ENCODE data around the gene SCAF8.
A peak's percentile ranks its signal among the peaks of the same experiment; 100 is the strongest.
"Not testable (repeated sequence)": the region's sequence is repeated elsewhere in the genome, so short reads cannot be mapped to it uniquely, and the experiment has no call there.

SCAF8 gene

GRCh38 chr6:154733183-154733625 lies at the start of gene SCAF8:
TSS of gene SCAF8 (plus strand) at chr6:154733416. CDS start at chr6:154733901, 485 bp downstream.
- DNase-seq (ENCODE audit: low read depth, low spot score), result no peak

GRCh38 chr6:154683756-154684523 lies 49.3 kb upstream of the SCAF8 start:
- no peak for DNase-seq (ENCODE audit: low read depth, low spot score)

GRCh38 chr6:154686162-154686561 lies 47.1 kb upstream of the SCAF8 start:
- no peak for DNase-seq (ENCODE audit: low read depth, low spot score)

- no peak for DNase-seq (ENCODE audit: low read depth, low spot score)
Observed at GRCh38 chr6:154689493-154690255, 43.5 kb upstream of the SCAF8 start.

GRCh38 chr6:154690857-154691256 lies 42.4 kb upstream of the SCAF8 start:
- no peak for DNase-seq (ENCODE audit: low read depth, low spot score)

- DNase-seq (ENCODE audit: low read depth, low spot score), result no peak
Observed at GRCh38 chr6:154696661-154697060, 36.6 kb upstream of the SCAF8 start.

- DNase-seq (ENCODE audit: low read depth, low spot score), result no peak
Observed at GRCh38 chr6:154703124-154703523, 30.1 kb upstream of the SCAF8 start.

GRCh38 chr6:154705471-154706113 lies 27.6 kb upstream of the SCAF8 start:
- DNase-seq (ENCODE audit: low read depth, low spot score), result no peak

GRCh38 chr6:154706389-154706788 lies 26.8 kb upstream of the SCAF8 start:
- DNase-seq (ENCODE audit: low read depth, low spot score), result no peak

- no peak for DNase-seq (ENCODE audit: low read depth, low spot score)
Observed at GRCh38 chr6:154709621-154710020, 23.6 kb upstream of the SCAF8 start.

GRCh38 chr6:154710689-154711088 lies 22.5 kb upstream of the SCAF8 start:
- DNase-seq (ENCODE audit: low read depth, low spot score), result no peak

- DNase-seq (ENCODE audit: low read depth, low spot score), result no peak
Observed at GRCh38 chr6:154715446-154715845, 17.8 kb upstream of the SCAF8 start.

- not testable (repeated sequence) for DNase-seq (ENCODE audit: low read depth, low spot score)
Observed at GRCh38 chr6:154716350-154716749, 16.9 kb upstream of the SCAF8 start.

GRCh38 chr6:154719433-154719832 lies 13.8 kb upstream of the SCAF8 start:
- no peak for DNase-seq (ENCODE audit: low read depth, low spot score)

GRCh38 chr6:154719854-154720253 lies 13.4 kb upstream of the SCAF8 start:
- no peak for DNase-seq (ENCODE audit: low read depth, low spot score)

GRCh38 chr6:154721460-154721859 lies 11.8 kb upstream of the SCAF8 start:
- no peak for DNase-seq (ENCODE audit: low read depth, low spot score)

- DNase-seq (ENCODE audit: low read depth, low spot score), result no peak
Observed at GRCh38 chr6:154726887-154727286, 6.3 kb upstream of the SCAF8 start.

- no peak for DNase-seq (ENCODE audit: low read depth, low spot score)
Observed at GRCh38 chr6:154731296-154732218, 1.7 kb upstream of the SCAF8 start.

- DNase-seq (ENCODE audit: low read depth, low spot score), result no peak
Observed at GRCh38 chr6:154732538-154733182, 556 bp upstream of the SCAF8 start.

- peak; percentile 86 for DNase-seq (ENCODE audit: low read depth, low spot score)
Observed at GRCh38 chr6:154733626-154734382, 588 bp downstream of the SCAF8 start.

All from iPS DF 19.7 (cell line).